HG02623 (cell line): ENCODE results near the gene UGT1A8.

ENCODE experiments used
- ATAC-seq: cut with Tn5 transposase; IDR thresholded peaks from one replicate; pipeline ENCODE4 v1.9.1; 2021; ENCODE audit warnings: moderate library complexity; ENCODE audit not compliant: unreplicated experiment

The UGT1A8 gene

GRCh38 chr2:233814056-233814835, 196.8 kb downstream of the UGT1A8 start:
- ATAC-seq, result no peak

DNA sequence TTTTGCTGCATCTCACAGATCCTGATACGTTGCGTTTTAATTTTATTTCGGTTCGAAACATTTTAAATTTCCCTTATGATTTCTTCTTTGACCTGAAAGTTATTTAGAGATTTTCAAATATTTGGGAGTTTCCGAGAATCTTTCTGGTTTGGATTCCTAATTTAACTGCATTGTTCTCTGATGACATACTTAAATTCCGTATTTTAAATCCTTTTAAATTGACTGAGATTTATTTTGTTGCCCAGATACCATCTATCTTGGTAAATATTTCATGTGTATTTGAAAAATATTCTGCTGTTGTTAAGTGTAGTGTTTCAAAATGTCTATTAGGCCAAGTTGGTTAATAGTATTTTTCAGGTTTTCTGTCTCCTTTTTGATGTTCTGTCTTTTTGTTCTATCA, 198.4 kb downstream of the UGT1A8 start:
- ATAC-seq, result no peak

- no peak for ATAC-seq
Measured at GRCh38 chr2:233816334-233816733, 198.9 kb downstream of the UGT1A8 start.

GRCh38 chr2:233816771-233817170, 199.3 kb downstream of the UGT1A8 start:
- no peak for ATAC-seq

DNA sequence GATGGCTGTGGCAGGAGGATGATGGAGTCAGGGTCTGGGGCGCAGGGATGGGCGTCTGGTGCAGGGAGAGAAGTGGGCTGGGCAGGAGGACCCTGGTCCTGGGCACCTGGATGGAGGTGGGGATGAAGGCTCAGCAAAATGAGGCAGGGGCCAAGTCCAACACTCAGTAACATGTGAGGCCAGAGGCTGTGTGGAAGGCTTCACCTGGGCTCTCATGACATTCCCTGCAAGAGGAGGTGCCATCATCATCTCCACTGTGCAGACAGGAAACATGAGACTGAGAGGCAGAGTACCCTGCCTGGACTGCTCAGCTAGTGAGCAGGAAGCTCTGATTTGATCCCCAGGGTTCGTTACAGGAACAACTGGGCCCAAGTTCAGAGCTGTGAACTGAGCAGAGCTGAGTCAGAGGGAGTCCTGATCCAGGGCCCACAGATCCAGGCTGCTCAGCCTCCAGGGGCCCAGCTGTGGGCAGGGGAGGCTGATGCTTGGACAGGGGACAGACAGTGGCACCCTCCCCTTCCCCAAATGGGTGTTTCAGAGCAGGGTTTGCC, 200.0 kb downstream of the UGT1A8 start:
- no peak for ATAC-seq

- no peak for ATAC-seq
Measured at GRCh38 chr2:233817995-233818638, 200.7 kb downstream of the UGT1A8 start.

- ATAC-seq, result no peak
Measured at GRCh38 chr2:233818639-233819621, 201.5 kb downstream of the UGT1A8 start.

DNA sequence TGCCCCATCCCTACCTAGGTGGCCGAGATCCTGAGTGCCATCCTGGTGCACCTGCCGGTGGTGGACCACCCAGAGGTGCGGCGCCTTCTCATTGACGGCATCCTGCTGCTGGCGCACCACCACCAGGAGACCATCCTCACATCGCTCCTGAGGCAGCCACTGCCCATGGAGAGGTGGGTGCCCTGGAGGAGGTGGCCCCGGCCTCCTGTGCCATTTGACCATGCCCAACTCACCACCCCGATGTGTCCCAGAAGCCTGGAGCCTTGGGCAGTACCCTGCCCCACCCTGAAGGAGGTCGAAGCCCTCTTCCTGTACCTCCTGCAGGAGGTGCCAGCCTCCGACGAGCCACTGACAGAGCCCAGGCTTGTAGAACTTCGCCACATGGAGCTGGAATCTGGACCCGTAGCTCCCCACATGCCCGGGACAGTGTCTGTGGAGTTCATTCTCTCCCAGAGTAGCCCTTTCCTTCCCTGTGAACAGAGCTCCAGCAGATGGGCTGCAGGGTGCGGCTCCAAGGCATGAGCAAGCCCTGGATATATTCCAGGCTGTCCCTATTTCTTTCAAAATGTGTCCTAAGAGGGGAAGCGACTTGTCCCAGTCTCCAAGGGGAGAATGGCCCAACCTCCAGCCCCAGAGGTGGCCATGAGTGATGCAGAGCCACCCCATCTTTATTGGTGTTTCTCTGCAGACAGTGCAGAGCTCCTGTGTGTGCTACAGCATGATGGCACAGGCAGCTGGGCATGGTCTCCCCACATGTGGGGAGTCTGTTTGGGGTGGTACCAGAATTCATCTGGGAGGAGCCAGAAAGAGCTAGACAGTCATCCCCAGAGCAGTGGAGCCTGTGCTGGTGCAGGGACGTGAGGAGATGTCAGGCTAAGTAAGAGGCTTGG, 202.7 kb downstream of the UGT1A8 start:
- ATAC-seq, result no peak

- no peak for ATAC-seq
Measured at GRCh38 chr2:233820774-233821105, 203.3 kb downstream of the UGT1A8 start.

DNA sequence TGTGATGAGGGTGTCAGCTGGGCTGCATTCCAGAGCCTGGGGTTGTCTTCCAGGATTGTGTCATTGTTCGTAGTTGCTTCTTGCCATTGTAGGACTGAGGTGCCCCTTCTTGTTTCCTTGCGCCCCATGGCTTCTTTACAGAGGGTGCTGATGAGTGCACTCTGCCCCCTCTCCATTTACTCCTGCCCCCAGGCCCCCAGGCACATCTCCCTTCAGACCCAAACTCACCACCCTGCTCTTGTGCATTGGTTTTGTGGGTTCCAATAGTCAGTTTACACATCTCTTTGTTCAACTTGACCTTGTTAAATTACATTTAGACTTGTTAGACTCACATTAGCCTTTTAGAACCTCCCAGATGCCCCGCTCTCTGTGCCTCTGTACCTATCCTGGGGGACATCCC, 203.8 kb downstream of the UGT1A8 start:
- no peak for ATAC-seq

- ATAC-seq, result no peak
Measured at GRCh38 chr2:233821709-233822100, 204.3 kb downstream of the UGT1A8 start.

GRCh38 chr2:233822101-233822771, 204.8 kb downstream of the UGT1A8 start:
- no peak for ATAC-seq
